Body of pancreas (tissue), 4 donors: Measurements from ENCODE around the gene MIEF1.

Experiments used
- CTCF ChIP-seq, 7 experiments: fragments of 450-650 bp in 4 of 7; fragments of 200-600 bp in 3 of 7; sonication (generic) in 3 of 7; IDR thresholded peaks; one replicate each; pipeline ENCODE4 v1.5.1; 2016 to 2019; ENCODE audit warnings: antibody characterized with exemption in 7 of 7
- POLR2A ChIP-seq, 3 donors: fragments of 450-650 bp; IDR thresholded peaks; one replicate each; pipeline ENCODE4 v1.6.1; 2016; ENCODE audit warnings: antibody characterized with exemption in 3 of 3, mild to moderate bottlenecking in 2 of 3

- TF ChIP-seq CTCF (IDR thresholded peaks at IDR 0.05) (no peak), POLR2A (IDR thresholded peaks at IDR 0.05) (no peak)
Measured at GRCh38 chr22:39527481-39527961, 25.4 kb downstream of the MIEF1 start.
